AG04450 (cell line): ENCODE results near the gene SOWAHC. TPM values are rescaled to one million over a fixed set of nuclear protein-coding genes. Genes with fewer than 3 reads are reported as not detected.
"Not testable (repeated sequence)": the region's sequence is repeated elsewhere in the genome, so short reads cannot be mapped to it uniquely, and the experiment has no call there.

Experiments used
- CTCF ChIA-PET: fragments of 300-600, 350-600 bp; formaldehyde crosslinking; extraction: SDS; loops from one replicate; lab custom pipeline; 2022; ENCODE audit warnings: antibody characterized with exemption, inconsistent platforms; lab: Charles Lee
- POLR2A ChIA-PET: fragments of 350-600 bp; formaldehyde crosslinking; extraction: SDS; loops from one replicate; lab custom pipeline; 2021; ENCODE audit warnings: antibody characterized with exemption, inconsistent platforms; lab: Yijun Ruan, JAX
- DNase-seq: peaks from one replicate; pipeline ENCODE4 v3.0.0-alpha.2; 2011; ENCODE audit warnings: low read depth, low spot score
- H3K27ac ChIP-seq: one replicate; pipeline ENCODE4 v1.5.1; 2012; ENCODE audit warnings: low read depth, low read length, control low read depth
- H3K27me3 ChIP-seq: one replicate; pipeline ENCODE4 v1.6.0; 2012; ENCODE audit warnings: low read length; ENCODE audit not compliant: control insufficient read depth, insufficient read depth
- H3K4me3 ChIP-seq: 2 replicates; pipeline ENCODE4 v1.5.1; 2011; ENCODE audit warnings: mild to moderate bottlenecking, low read depth, low read length, control low read depth
- H3K9me3 ChIP-seq: 2 replicates; pipeline ENCODE4 v1.5.1; 2012; ENCODE audit warnings: low read length; ENCODE audit not compliant: control insufficient read depth, insufficient read depth
- CTCF ChIP-seq: IDR thresholded peaks from 2 replicates; pipeline ENCODE4 v1.5.1; 2011; ENCODE audit warnings: low read depth, low read length, control low read depth, inconsistent platforms
- polyA minus RNA-seq: library from RNA; depleted of rRNA, polyadenylated mRNA; stranded (reverse); fragments of >200 nt; gene quantifications from 2 replicates; pipeline ENCODE4 v1.2.3, GENCODE V29; 2011; rRNA and poly(A)+ RNA removed
- polyA plus RNA-seq: library from polyadenylated mRNA; depleted of rRNA; stranded (reverse); fragments of >200 nt; gene quantifications from 2 replicates; pipeline ENCODE4 v1.2.3, GENCODE V29; 2011; rRNA removed

Gene SOWAHC
- polyA plus RNA-seq, result 3.9 and 4.6 TPM in 2 replicates
- polyA minus RNA-seq, result 2.8 and 4.1 TPM in 2 replicates

- H3K27me3 ChIP-seq, result no peaks in the 10 kb centered on the region
- DNase-seq, result peak; percentile 99
- peak within 1 kb of the TSS; percentile 79 for H3K27ac ChIP-seq
- CTCF ChIA-PET, result interaction anchor here (0.8 to 2.9 kb wide), 4 partner anchors 66 to 122 kb away, joined by 3 to 9 read pairs (median 6); no protein-coding TSS in a partner anchor
- no peak for TF ChIP-seq CTCF
- H3K9me3 ChIP-seq, result peaks cover 5% of the 10 kb centered on the region; the same call in 1 of the 2 replicates
- POLR2A ChIA-PET, result interaction anchor here (0.6 to 2.9 kb wide), 9 partner anchors 9 to 429 kb away, joined by 3 to 13 read pairs (median 4); no protein-coding TSS in a partner anchor
- H3K4me3 ChIP-seq, result peak within 1 kb of the TSS; percentile 80
These were observed at the start of gene SOWAHC, which contains the start of gene SEPTIN10 for GRCh38 chr2:109613922-109614714. SOWAHC (plus strand) TSS chr2:109614364; CDS start chr2:109614490, 126 bp downstream. SEPTIN10 (minus strand) TSS chr2:109613966; CDS start chr2:109613827, 139 bp downstream.

- Histone ChIP-seq H3K9me3 (no peaks in the 10 kb centered on the region), H3K27me3 (no peaks in the 10 kb centered on the region), H3K4me3 (no peak overlapping the region), H3K27ac (no peak overlapping the region)
- DNase-seq, result no peak
- POLR2A ChIA-PET, result no interaction called here
- no peak for TF ChIP-seq CTCF
- CTCF ChIA-PET, result interaction anchor here (3.1 kb wide), 1 partner anchor 160 kb away, joined by 8 read pairs; no protein-coding TSS in a partner anchor
These were observed 38.8 kb upstream of the SOWAHC start for GRCh38 chr2:109575373-109575772.

GRCh38 chr2:109577630-109578029 lies 36.5 kb upstream of the SOWAHC start:
- H3K27me3 ChIP-seq, H3K4me3 ChIP-seq, H3K9me3 ChIP-seq, DNase-seq, CTCF ChIA-PET, POLR2A ChIA-PET, H3K27ac ChIP-seq: not testable (repeated sequence)

GRCh38 chr2:109582928-109583895 lies 31.0 kb upstream of the SOWAHC start:
- CTCF ChIA-PET, result interaction anchor here (1.4 kb wide), 1 partner anchor 37 kb away, joined by 9 read pairs; no protein-coding TSS in a partner anchor
- no peaks in the 10 kb centered on the region for H3K27me3 ChIP-seq
- no peak overlapping the region for H3K27ac ChIP-seq
- no peak for TF ChIP-seq CTCF
- POLR2A ChIA-PET, result no interaction called here
- no peak for DNase-seq
- H3K9me3 ChIP-seq, result no peaks in the 10 kb centered on the region
- no peak overlapping the region for H3K4me3 ChIP-seq

- ChIA-PET CTCF (interaction anchor here (3.4 kb wide), 1 partner anchor 40 kb away, joined by 13 read pairs; no protein-coding TSS in a partner anchor), POLR2A (no interaction called here)
- H3K27me3 ChIP-seq, result no peaks in the 10 kb centered on the region
- H3K27ac ChIP-seq, result no peak overlapping the region
- H3K4me3 ChIP-seq, result no peak overlapping the region
- no peaks in the 10 kb centered on the region for H3K9me3 ChIP-seq
- TF ChIP-seq CTCF, result no peak
- DNase-seq, result no peak
These were observed 27.5 kb upstream of the SOWAHC start for GRCh38 chr2:109586687-109587086.
